Measurements from ENCODE around the gene SV2C.
"Not testable (repeated sequence)": the region's sequence is repeated elsewhere in the genome, so short reads cannot be mapped to it uniquely, and the experiment has no call there.

The SV2C gene, protein sequence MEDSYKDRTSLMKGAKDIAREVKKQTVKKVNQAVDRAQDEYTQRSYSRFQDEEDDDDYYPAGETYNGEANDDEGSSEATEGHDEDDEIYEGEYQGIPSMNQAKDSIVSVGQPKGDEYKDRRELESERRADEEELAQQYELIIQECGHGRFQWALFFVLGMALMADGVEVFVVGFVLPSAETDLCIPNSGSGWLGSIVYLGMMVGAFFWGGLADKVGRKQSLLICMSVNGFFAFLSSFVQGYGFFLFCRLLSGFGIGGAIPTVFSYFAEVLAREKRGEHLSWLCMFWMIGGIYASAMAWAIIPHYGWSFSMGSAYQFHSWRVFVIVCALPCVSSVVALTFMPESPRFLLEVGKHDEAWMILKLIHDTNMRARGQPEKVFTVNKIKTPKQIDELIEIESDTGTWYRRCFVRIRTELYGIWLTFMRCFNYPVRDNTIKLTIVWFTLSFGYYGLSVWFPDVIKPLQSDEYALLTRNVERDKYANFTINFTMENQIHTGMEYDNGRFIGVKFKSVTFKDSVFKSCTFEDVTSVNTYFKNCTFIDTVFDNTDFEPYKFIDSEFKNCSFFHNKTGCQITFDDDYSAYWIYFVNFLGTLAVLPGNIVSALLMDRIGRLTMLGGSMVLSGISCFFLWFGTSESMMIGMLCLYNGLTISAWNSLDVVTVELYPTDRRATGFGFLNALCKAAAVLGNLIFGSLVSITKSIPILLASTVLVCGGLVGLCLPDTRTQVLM
- total RNA-seq = 0.22 to 0.60 reads per million in 2 experiments

DNA sequence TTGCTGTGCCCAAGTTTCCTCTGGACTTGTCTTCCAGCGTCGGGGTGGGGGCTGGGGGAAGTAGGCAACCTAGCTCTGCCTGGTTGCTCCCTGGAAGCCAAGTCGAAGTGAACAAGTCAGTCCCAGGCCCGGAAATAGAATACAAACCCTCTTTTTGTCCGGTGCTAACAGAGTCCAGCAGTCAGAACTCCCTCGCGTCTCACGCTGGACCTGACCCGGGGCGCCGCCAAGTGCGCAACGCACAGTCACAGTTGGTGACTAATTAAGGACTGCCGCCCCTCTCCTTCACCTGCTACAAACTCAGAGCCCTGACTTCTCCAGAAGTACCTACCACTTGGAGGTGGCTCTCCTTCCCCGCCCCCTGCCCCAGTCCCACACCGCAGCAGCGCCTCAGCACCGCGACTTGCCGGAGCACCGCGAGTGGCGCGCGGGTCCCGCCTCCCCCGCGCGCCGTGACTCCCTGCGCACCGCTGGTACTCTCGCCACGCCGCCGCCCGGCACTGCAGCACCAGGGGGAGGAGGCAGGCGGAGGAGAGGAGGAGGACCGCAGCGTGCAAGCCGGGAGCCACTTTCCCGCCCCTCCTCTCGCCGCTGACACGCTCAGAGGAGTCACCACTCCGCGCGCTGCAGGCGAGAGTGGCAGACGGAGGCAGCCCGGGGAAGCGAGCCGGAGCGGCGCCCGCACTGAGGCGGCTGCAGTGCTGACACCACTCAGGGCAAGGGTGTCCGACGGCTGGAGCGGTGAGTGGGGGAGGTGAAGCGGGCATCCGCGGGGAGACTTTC lies at the start of gene SV2C:
Gene SV2C, plus strand, starts transcription at position 612 of the 783 bp plus-strand sequence. CDS start 48,368 bp downstream, outside the sequence.
- DNase-seq (ENCODE audit: low read depth) = no peak

DNA sequence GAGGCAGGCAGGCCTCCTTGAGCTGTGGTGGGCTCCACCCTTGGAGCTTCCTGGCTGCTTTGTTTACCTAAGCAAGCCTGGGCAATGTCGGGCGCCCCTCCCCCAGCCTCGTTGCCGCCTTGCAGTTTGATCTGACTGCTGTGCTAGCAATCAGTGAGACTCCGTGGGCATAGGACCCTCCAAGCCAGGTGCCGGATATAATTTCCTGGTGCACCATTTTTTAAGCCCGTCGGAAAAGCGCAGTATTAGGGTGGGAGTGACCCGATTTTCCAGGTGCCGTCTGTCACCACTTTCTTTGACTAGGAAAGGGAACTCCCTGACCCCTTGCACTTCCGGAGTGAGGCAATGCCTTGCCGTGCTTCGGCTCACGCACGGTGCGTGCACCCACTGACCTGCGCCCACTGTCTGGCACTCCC lies 45.4 kb upstream of the SV2C start:
- DNase-seq (ENCODE audit: low read depth) = not testable (repeated sequence)

DNA sequence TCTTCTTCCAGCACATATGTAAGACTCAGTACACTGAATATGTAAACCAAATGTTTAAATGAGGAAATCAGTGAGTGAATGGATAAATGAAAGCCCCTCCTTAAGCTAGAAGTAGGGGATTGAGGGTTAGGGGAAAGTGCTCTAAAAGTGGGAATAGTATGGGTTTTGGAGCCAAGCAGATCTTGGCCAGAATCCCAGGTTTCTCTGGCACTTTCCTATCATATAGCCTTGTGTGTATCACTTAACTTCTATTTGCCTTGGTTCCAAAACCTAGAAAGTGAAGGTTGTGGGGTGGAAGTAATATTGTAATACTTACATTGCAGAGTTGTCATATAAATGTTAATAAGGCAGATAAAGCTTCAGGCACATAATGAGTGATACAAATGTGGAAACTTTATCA lies 45.0 kb upstream of the SV2C start:
- DNase-seq (ENCODE audit: low read depth) = no peak

DNA sequence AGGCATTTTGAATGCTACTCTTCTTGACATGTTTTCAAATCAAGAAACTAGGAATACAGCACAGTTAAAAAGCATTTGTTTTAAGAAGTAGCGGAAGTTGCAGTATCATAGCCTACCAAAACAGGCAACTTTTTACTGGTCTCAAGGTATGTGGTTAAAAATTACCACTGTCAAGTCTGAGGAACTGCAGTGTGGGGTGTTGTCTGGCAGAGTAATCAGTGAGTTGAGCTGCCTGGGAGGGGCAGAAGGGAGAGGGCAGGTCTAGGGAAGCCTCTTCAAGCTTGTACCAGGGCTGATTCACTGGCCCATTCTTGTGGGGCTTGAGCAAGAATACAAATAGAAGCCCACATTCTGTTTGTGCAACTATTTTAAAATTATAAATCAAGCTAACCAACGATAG lies 42.4 kb upstream of the SV2C start:
- no peak for DNase-seq (ENCODE audit: low read depth)

DNA sequence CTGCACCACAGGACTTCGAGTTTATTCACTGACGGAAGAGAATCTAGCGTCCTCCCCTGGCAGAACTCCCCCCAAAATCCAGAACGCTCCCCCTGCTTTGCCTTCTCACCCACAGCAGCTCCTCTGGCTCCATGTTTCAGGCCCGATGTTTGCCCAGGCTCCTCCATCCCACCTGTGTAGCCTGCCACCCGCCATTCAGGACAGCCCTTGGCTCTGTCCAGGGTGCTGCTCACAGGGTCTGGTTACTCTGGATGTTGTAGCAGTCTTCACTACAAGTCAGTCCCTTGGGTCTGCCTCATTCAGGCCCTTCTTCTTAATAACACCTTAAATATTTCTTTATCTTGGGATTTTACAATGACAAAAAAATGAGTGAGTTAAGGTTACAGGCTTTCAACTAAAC lies 41.3 kb upstream of the SV2C start:
- DNase-seq (ENCODE audit: low read depth) = no peak

DNA sequence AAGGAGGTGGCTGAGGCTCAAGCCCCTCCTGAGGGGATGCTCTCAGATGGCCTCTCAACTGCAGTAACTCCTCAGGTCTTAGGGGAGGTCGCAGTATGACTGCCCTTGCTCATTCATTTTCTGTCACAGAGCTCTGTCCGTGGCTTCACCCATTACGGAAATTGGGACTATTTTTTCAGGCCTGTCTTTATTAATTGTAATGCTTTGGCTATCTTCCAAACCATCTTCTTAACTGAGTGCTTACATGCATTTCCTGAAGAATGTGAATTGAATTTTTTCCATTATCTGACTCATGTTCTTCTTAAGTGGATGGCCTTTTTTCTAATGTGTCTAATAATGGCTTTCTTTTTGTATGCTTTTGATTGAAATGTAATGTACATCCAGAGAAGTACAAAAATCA lies 36.4 kb upstream of the SV2C start:
- no peak for DNase-seq (ENCODE audit: low read depth)

DNA sequence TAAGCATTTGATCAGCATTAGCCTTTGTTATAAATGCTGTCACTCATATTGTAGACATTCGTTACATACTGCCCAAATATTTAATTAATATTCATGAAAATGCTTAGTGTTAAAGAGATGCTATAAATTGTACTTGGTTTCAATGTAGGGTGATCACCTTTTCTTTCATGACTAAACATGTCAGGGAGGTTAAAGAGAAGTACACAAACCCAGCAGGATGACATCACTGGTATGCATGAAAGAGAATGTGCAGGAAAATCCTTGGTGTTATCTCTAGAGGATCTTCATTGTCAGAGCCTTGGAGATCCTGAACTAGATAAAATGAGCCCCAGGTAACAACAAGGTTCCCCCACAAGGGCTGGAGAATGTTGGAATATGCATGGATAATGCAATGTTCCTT lies 33.0 kb upstream of the SV2C start:
- no peak for DNase-seq (ENCODE audit: low read depth)

DNA sequence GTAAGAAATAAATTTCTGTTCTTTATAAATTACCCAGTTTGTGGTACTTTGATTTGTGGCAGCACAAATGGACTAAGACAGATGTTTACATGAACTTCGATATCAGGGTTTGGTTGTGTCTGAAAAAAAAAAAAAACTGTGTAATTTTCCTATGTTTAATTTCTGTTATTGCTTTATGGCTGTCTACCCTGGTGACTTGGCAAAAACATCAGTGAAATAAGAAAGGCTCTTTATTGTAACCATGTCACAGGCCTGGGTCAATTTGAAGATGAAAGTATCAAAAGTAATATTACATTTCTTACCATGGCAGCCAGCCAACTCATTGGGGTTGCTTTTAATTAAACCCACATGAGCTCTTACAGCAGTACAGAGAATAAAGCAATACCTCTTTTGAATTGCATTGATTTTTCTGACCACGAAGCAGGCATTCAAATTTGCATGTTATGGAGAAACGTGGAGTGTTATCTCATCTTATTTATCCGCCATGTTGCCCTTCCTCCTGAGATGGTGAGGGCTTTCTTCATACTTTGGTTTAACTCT lies 20.6 kb upstream of the SV2C start:
- DNase-seq (ENCODE audit: low read depth) = no peak

DNA sequence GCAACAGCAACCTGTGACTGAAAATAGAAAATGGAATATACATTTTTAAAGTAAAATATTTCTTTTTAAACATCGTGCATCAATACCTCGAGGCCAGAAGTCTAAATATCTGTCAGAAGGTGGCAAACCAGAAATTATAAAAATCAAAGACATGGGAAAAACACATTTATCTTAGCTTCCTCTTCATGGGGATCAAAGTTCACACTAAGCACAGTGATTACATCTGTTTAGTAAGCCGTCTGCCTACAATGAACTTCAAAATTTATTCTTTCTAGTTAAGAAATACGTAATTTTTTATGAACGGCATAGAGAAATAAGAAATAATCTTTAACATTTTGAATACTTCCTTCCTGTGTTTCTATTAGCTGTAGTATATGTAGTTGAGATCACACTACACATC lies 17.9 kb upstream of the SV2C start:
- no peak for DNase-seq (ENCODE audit: low read depth)

DNA sequence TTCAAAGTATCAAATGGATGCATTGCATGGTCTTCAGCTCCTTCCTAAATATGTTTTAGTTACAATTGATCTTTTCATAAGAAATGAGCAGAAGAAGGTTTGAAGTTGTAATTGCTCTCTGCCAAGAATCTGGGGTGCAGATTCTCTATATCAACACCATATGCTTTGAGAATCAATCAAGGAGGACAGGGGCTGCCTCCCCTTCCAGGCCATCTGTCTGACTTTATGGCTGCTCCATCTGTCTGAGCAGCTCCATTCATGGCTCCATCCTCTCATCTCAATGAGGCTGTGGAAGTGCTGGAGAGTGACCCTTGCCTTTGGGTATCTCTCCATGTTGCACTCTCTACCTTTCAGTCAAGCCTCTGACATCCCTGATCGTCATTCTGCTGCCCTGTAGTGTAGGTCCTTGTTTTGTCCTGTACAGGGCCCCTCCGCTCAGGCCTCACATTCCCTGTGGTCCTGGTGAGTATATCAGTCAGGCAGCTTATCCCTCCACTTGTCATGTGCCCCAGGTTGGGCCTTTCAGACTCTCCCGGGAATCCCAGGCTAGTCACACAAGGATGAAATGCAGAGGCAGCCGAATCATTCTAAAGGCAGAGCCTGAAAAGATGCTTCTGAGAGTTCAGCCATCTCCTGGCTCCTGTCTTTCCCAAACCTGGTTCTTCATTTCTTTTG lies 14.0 kb upstream of the SV2C start:
- DNase-seq (ENCODE audit: low read depth) = no peak

DNA sequence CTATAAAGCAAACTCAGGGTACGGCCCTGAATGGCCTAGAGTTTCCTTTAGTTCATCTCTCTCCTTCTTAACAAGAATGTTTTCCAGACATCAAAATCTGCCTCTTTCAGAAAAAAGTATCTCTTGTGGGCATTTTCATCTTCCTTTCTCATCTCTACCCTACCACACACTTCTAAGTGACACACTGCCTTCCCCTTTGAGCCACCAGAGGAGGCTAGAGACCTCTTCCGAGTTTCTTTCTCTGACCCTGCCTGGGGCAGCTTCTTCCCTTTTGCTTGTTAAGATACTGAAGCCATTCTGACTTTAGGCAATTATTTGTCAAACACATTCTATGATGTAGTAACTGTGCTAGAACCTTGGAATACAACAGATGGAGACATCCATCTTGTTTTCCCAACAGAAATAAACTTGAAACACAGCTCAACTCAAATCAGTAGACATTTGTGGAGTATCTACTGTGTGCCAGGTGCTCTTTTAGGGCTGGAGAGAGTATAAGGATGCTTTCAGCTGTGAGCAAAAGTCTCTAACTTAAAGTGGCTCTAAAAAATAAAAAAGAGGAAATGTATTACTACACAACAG lies 8.6 kb upstream of the SV2C start:
- no peak for DNase-seq (ENCODE audit: low read depth)

DNA sequence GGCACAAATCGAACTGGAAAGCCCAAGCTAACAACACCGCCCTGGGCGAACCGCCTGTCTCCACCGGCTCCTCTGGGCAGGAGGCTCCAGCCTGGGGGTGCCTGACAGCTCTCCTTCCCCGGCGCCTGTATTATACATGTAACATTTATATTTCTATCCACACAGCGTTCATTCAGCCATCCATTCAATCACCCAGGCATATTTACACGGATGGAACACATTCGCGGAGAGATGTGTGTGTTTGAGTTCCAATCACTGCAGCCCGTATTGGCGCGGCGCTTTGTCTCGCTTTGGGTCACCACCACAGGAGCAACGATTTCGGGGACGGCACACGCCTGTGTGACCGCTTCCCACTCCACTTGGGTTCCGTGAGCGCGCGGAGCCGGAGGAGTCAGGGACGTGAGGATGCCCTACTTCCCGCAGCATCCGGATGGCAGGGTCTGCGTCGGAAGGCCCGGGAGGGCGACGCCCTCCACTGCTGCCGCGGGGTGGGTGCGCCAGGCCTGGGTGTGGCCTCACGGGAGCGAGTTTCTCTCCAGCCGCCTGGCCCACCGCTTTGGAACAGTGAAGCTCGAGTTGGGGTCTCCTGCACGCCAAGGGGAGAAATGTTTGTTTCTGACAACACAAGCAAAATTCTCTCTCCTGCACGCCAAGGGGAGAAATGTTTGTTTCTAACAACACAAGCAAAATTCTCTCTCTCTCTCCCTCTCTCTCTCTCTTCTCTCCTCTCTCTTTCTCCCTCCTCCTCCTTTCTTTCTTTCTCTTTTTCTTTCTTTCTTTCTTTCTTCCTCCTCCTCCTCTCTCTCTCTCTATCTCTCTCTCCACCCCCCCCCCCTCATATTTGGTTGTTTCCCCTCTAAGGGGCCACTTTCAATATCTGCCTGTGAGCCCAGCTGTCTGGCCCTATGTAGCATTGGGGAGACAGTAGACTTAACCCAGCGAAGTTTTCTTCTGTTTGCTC lies 1.1 kb upstream of the SV2C start:
- DNase-seq (ENCODE audit: low read depth) = no peak

DNA sequence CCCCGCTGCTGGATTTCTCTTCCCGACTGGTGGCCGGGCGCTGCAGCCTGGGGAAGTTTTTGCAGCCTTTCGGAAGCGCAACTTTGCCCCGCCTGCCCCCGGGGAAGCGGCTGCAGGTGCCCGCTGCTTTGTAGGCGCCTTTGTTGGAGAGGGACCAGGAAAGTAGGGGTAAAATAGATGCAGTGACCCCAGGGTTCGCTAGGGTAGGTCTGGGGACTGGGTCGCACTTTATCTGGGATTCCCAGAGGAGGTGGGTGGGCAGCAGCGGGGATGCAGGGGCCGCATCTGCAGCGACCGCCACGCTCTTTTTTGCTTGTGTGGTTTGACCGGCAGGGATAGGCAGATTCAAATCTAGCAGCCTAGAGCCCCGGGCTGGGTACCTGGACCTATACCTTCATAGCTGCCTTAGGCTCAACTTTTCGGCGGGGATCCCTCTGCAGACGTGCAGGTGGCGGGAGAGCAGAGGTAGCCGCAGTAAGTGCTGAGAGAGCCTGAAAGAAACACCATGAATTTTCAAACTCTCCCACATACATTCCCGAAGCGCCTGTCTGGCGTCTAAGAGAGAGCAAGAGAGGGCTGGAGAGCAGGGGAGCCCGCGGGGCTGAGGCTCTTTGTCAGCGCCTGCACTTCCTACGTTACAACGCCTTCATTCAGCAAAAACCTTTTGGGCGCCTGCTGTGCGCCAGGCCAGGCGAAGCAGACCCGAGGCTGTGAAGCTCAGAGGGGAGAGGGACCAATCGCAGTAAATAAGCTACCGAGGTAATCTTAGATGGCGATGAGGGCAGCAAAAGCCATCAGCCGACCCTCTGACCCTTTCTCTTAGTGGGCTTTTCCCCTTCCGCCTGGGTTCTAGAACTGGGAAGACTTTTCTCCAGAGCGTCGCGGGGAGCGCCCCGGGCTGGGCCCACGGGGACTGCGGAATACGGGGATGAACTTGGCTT lies 642 bp downstream of the SV2C start:
- no peak for DNase-seq (ENCODE audit: low read depth)

DNA sequence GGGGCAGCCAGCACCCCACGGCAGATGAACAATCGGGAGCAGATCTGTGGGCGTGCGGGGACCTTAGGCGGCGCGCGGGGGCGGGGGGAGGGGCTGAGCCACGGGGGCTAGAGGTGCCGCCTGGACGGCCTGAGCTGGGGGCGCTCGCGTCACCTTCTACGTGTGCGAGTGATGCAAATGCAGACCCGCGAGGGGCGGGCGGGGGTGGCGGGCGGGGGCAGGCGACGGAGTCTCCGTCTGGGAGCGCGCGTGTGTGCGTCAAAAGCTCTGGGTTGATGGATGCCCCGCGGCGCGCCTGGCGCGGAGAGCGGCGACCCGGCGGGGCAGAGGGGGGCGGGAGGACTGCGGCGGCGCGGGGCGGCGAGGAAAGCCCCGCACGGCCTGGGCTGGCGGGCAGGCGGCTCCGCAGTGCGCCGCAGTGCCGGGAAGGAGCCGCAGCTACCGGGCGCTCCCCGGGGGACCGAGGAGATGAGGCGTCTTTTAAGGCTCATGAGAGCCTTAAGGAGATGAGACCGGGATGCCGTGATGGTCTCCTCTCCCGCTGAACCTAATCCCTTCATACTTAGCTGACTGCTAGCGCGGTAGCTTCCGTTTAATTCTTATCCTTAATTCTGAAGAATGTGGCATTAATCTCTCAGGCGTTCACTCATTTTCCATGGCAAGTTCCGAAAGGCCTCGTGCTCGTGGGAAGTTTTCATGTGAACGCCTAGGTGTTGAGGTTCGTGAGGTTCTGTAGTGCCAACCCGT lies 1.5 kb downstream of the SV2C start:
- DNase-seq (ENCODE audit: low read depth) = no peak

DNA sequence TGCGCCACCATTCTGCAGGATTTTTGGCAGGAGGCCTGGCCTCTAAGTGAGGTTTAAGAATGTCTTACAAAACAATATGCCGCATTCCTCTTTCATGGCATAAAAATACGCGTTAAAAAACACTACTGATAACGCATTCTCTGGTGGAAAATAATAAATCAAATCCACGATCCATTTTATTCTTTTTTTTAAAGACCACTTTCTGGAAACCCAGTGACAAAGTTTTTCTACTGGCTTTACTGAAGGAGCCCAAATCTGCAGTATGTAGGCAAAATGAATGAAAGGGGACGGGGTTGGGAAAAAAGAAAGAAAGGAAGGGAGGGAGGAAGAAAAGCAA lies 2.0 kb downstream of the SV2C start:
- DNase-seq (ENCODE audit: low read depth) = no peak

DNA sequence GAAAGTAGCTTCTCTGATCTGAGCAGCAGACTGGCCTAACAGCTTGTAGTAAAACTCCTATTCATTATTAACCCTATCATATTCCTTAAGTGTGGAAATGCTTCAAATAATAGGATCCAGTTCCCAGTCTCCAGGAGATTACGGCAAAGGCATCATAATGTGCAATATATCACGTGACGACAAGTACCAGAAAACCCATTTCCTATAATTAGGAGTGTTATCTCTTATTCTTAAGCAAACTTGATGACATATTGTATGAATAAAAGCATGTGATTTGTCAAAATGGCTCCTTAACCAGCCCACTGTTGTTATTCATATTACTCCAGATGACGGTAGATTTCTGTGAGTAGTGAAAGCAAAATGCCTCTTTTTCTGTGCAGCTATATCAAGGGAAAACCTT lies 2.9 kb downstream of the SV2C start:
- no peak for DNase-seq (ENCODE audit: low read depth)

DNA sequence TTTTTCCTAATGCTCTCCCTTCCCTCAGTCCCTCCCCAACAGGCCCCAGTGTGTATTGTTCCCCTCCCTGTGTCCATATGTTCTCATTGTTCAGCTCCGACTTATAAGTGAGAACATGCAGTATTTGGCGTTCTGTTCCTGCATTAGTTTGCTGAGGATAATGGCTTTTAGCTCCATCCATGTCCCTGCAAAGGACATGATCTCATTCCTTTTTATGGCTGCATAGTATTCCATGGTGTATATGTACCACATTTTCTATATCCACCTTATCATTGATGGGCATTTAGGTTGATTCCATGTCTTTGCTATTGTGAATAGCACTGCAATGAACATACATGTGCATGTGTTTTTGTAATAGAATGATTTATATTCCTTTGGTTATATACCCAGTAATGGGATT lies 6.0 kb downstream of the SV2C start:
- DNase-seq (ENCODE audit: low read depth) = not testable (repeated sequence)

DNA sequence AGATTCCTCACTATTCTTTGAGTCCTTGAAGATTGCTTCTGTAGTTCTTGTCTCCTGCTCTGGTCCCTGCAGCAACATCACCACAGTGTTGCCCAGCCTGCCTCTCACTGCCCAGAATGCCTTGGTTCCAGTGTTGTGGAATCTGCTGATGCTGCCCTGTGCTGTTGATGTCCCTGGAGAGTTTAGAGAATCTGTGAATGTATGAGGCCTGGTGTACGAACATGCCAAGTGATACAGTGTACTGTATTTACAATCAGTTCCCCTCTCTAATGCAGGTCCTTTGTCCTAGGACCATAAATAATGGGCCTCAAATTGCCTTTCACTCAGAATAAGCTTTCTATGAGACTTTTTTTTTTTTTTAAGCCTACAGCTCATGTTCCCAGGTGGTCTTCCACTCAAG lies 8.2 kb downstream of the SV2C start:
- no peak for DNase-seq (ENCODE audit: low read depth)
